HG03558 (cell line): ENCODE measurements around the gene SLC30A3.

ENCODE experiments used
- ATAC-seq: cut with Tn5 transposase; IDR thresholded peaks from one replicate; pipeline ENCODE4 v1.9.1; 2021; ENCODE audit warnings: moderate number of reproducible peaks; ENCODE audit not compliant: unreplicated experiment; ENCODE audit errors: extremely low read depth

Gene SLC30A3

DNA sequence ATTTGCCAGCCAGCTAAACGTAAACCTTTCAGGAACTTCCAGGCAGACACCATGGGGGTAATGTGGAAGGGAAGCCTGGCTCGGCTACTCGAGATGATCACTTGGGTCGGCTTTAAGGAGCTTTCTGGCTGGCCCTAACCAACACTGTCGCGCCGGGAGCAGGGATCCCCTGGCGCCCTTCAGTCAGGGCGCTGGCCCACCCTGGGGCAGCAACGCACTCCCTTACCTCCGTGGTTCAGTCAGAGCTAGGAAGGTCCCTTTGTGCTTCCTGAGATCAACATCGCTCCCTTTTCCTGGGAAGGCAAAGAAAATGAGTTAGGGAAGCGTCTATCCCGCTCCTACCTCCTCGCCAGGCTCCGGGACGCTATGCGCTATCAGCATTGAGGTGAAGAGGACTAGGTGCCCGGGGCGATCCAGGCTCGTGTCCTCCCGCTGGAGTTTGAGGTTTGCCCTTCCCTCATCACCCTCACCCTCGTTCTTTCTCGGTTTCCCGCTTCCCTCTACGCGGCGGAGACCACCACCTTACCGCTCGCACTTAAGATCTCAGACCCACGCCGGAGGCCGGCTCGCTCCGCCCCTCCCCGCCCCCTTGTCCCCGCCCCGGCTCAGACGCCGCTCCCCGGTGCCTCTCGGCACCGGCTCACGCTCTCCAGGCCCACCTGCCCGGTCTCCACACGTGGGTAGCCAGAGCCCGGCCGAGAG lies 51.5 kb downstream of the SLC30A3 start:
- peak; percentile 26 for ATAC-seq

DNA sequence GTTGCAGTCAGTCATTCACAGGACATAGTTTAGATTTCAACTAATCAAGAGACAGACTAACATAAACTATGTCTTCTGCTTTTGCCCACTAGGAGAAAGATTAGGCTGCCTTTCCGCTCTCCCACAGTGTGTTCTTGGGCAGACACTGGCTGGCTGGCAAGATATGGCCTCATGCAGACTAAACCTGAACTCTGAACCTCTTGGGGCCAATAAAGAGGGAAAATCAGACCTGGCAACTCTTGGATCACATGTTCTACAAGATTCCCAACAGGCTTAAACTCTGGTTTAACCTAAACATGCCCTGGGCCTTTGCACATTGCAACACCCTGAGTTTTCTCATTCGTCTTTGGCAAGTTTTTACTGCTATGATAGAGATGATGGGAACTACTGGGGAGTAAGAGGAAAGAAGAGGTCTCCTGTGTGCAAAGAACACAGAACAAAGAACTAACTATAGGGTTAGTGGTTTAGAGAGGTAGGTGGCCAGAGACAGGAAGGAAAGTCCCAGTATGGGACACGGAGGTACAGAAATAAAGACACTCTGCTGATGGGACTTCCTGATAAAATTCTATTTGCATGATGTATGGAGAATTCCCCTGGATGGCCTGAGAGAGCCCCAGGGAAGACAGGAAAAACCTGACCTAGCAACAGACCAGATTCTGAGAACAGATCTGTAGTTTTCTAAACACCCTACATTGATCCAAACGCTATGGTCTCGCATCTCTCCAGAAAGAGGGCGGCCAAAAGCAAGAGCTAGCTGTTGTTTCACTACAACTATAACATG lies 53.0 kb downstream of the SLC30A3 start:
- no peak for ATAC-seq

DNA sequence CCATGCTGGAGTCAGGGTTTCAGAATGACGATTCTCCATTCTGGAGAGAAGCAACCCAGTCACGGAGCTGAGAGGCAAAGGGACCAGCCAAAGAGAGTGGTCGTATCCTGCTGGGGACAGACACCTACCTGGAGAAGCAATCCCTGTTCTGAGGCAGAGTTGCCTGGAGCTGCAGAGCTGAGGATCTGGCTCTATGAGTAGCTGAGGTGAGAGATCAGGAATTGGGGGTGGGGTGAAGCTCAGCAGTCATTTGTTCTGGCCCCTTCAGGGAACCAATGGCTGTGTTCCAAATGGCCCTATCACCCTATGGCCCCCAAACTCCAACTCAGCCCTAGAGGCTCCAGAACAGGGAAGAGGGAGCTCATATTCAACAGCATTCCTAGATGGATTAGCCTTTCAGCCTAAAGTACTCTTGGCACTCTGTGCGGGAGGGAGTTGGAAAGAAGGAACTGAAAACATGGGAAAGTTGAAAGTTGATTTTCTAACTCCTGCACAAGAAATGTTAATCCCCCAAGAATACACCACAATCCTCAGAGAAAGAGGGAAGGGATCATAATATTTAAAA lies 54.3 kb downstream of the SLC30A3 start:
- no peak for ATAC-seq

GRCh38 chr2:27206346-27206745 lies 56.5 kb downstream of the SLC30A3 start:
- no peak for ATAC-seq

DNA sequence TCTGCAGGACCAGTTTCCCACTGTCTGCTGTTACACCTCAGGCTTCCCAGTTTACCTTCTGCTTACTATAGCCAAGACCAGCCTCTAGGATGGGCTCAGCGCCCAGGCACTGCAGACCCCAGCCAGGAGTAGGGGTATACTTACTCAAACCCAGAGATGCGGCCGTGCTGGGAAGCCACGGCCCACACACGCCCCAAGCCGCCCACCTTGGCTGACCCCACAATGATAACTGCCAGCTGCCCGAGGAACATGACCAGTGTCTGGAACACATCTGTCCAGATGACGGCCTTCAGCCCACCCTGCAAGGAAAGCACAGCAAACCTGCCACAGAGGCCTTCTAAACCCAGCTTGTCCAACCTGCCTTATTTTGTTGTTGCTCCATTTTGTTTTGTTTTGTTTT lies 57.6 kb downstream of the SLC30A3 start:
- no peak for ATAC-seq

DNA sequence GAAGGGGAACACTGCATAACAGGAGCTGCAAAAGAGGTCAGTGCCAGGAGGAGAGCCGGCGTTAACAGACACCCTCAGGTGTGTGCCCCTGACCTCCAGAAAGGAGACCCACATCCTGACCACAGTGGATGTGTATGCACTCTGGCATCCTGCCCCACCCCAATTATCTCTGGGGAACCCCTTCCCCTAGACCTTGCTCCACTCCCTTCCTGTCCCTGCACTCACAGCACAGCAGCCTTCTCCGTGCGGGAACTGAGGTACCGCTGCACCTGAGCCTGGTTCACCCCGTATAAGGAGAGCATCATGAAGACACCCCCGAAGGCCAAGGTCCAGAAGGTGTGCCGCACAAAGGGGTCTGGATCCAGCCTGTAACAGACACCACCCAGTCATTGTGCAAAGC lies 58.3 kb downstream of the SLC30A3 start:
- no peak for ATAC-seq

- ATAC-seq, result no peak
These were observed 59.1 kb downstream of the SLC30A3 start for GRCh38 chr2:27203741-27204140.
